Right cardiac atrium (tissue), 5 donors: ENCODE results near the gene SLC20A1. TPM values are rescaled to one million over a fixed set of nuclear protein-coding genes. Genes with fewer than 3 reads are reported as not detected.
A peak's percentile ranks its signal among the peaks of the same experiment; 100 is the strongest.

Experiments
- ATAC-seq, 2 donors: fragments of 200-7000 bp; cut with Tn5 transposase; one replicate each; pipeline versions ENCODE4 v1.8.0 to v1.9.1; 2020; ENCODE audit warnings: moderate library complexity in 2 of 2, mild to moderate bottlenecking in 1 of 2
- DNase-seq, 3 donors: peaks; one replicate each; pipeline ENCODE4 v3.0.0-alpha.2; 2020
- H3K27ac ChIP-seq: one replicate; pipeline ENCODE4 v1.5.1; 2013; ENCODE audit warnings: mild to moderate bottlenecking, low read length, control low read depth, moderate library complexity
- H3K27me3 ChIP-seq: one replicate; pipeline ENCODE4 v1.6.1; 2013; ENCODE audit not compliant: control insufficient read depth, insufficient read depth
- H3K4me1 ChIP-seq: one replicate; pipeline ENCODE4 v1.6.1; 2013; ENCODE audit warnings: low read length; ENCODE audit not compliant: control insufficient read depth, insufficient read depth
- H3K4me3 ChIP-seq: one replicate; pipeline ENCODE4 v1.5.1; 2013; ENCODE audit warnings: low read length, control low read depth
- H3K9me3 ChIP-seq: one replicate; pipeline ENCODE4 v1.6.1; 2013; ENCODE audit warnings: low read length; ENCODE audit not compliant: control insufficient read depth
- WGBS: extraction: QIAGEN DNeasy Blood & Tissue Kit; methylation state at CpG from one replicate; pipeline ENCODE4 v1.1.7; 2013; 5-methylcytosine and 5-hydroxymethylcytosine counted together
- intact Hi-C, 4 donors: fragments of 100-400 bp; cut with DNase I; formaldehyde crosslinking; loops; one replicate each; pipeline versions ENCODE4 v1.11.0 to v1.14.0; 2022 to 2023
- long read RNA-seq, 4 donors: library from polyadenylated mRNA; unstranded; transcript quantifications; one replicate each; pipeline ENCODE4 v2.0.0, GENCODE V29; 2020 to 2021
- polyA plus RNA-seq: library from polyadenylated mRNA; stranded (reverse); fragments of 200-250 nt; gene quantifications from one replicate; pipeline ENCODE4 v1.2.3, GENCODE V29; 2013
- total RNA-seq, 4 donors: library from RNA; stranded (reverse); fragmentation: NEBNext Ultra II Directional; extraction: Animal tissue kit (Norgen Biotek cat#: 25700); gene quantifications; one replicate each; pipeline ENCODE4 v1.2.1, GENCODE V29; 2021
- donor health status: healthy with polysubstance abuse.
- donor health status: DM: no; HTN: yes; CAD: no.
- donor health status: DM: no; HTN: no; CAD: no.
- donor health status: DM: no; HTN: yes; CAD: no; lungs with severe emphysema.
- donor health status: DM: yes; HTN: yes; CAD: no.

SLC20A1 gene
- total RNA-seq (10 to 100 TPM; 14.2 to 24.2 (median 15.6) TPM), polyA plus RNA-seq (8.6 TPM)
- long read RNA-seq, donor 1, transcript SLC20A1-201 (11 exons, 3,381 nt): major isoform, 28 of 38 reads
- long read RNA-seq, donor 1, partial matches to known transcripts: 7 of 38 reads
- long read RNA-seq, donor 1, other reads (novel, unspliced or antisense): 3 of 38 reads
- long read RNA-seq, donor 2, transcript SLC20A1-201 (11 exons, 3,381 nt): major isoform, 7 of 11 reads
- long read RNA-seq, donor 2, partial matches to known transcripts: 0 of 11 reads
- long read RNA-seq, donor 2, other reads (novel, unspliced or antisense): 4 of 11 reads
- long read RNA-seq, donor 3, transcript SLC20A1-201 (11 exons, 3,381 nt): major isoform, 53 of 73 reads
- long read RNA-seq, donor 3, partial matches to known transcripts: 10 of 73 reads
- long read RNA-seq, donor 3, other reads (novel, unspliced or antisense): 10 of 73 reads
- long read RNA-seq, donor 4, transcript SLC20A1-201 (11 exons, 3,381 nt): major isoform, 5 of 9 reads
- long read RNA-seq, donor 4, partial matches to known transcripts: 2 of 9 reads
- long read RNA-seq, donor 4, other reads (novel, unspliced or antisense): 2 of 9 reads

- WGBS: under 1% methylated on average over 87 of the region's 87 CpGs
- Histone ChIP-seq H3K4me1 (peaks cover 9% of the 10 kb centered on the region), H3K27ac (peak within 1 kb of the TSS; percentile 96), H3K27me3 (no peaks in the 10 kb centered on the region), H3K4me3 (peak within 1 kb of the TSS; percentile 75), H3K9me3 (no peaks in the 10 kb centered on the region)
- peak; percentile 98 to 99 for ATAC-seq
- peak; percentile 97 to 99 (median 98) for DNase-seq
- intact Hi-C loops: no loop called here
Measured at GRCh38 chr2:112645310-112646101, at the start of gene SLC20A1. Gene SLC20A1, plus strand, starts transcription at chr2:112645939. Its CDS starts 890 bp downstream, at chr2:112646829.

DNA sequence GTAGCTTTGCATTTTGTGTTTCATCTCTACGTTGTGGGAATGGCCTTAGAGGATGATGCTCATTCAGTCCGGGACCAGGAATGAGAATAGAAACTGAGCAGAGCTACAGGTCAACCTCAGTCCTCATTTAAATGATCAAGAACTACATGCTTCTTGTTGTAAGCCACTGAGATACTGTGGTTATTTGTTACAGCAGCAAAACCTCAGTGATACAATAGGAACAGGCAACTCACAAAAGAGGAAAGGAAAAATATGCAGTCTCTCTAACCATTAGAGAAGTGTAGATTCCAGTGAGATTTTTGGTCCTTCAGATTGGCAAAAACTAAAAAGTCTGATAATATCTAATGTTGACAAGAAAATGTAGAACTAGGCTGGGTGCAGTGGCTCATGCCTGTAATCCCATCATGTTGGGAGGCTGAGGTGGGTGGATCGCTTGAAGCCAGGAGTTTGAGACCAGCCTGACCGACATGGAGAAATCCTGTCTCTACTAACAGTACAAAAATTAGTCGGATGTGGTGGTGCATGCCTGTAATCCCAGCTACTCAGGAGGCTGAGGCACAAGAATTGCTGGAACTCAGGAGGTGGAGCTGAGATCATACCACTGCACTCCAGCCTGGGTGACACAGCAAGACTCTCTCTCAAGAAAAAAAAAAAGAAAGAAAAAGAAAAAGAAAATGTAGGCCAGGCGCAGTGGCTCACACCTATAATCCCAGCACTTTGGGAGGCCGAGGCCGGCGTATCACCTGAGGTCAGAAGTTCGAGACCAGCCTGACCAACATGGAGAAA lies 48.0 kb upstream of the SLC20A1 start:
- no peaks in the 10 kb centered on the region for H3K4me1 ChIP-seq
- H3K4me3 ChIP-seq: no peak overlapping the region
- WGBS: 96% methylated on average over 10 of the region's 10 CpGs
- H3K27ac ChIP-seq: no peak overlapping the region
- H3K9me3 ChIP-seq: no peaks in the 10 kb centered on the region
- ATAC-seq (no peak), DNase-seq (no peak)
- intact Hi-C loops: no loop called here
- no peaks in the 10 kb centered on the region for H3K27me3 ChIP-seq

DNA sequence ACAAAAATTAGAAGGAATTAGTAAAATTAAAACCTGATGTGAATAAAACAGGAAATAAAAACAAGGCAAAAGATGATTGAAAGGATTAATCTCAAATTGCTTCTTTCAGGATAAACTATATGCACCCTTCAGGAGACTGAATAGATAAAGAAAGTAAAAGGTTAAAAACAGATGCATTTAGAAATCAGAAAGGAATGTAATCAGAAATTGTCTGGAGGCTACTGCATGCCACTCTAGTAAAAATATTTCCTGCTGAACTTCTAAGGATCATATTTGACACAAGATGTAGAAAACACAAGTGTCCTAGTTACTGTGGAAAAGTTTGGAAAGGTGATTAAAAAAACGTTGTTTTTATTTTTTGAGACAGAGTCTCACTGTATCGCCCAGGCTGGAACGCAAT lies 45.1 kb upstream of the SLC20A1 start:
- Histone ChIP-seq H3K4me1 (no peaks in the 10 kb centered on the region), H3K27ac (no peak overlapping the region), H3K27me3 (no peaks in the 10 kb centered on the region), H3K9me3 (no peaks in the 10 kb centered on the region), H3K4me3 (no peak overlapping the region)
- ATAC-seq (no peak), DNase-seq (no peak)
- intact Hi-C loops: loop anchor here in 2 of 4 donors (2.0 to 5.0 kb wide), 2 partner anchors 126 to 127 kb away; no protein-coding TSS in a partner anchor
- WGBS: 81% methylated on average over 3 of the region's 3 CpGs

DNA sequence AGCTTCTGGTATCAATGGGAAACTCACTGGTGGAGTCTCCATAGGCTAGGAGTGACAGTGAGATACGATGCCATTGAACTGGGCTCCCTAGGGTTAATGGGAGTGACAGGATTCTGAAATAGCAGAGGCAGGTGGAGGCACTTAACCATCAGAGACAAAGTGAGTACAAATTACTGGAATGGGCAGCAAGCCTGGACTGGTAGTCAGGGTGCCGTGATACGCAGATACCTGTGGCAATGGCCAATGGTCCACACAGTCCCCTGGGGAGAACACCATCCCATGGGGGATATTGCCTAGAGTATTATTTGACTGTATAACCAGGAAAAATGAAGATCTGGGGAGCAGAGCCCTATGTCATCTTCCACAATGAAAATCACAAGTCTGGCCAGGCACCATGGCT lies 44.0 kb upstream of the SLC20A1 start:
- WGBS: 94% methylated on average over 3 of the region's 3 CpGs
- H3K9me3 ChIP-seq: no peaks in the 10 kb centered on the region
- no peak overlapping the region for H3K27ac ChIP-seq
- no peaks in the 10 kb centered on the region for H3K27me3 ChIP-seq
- H3K4me3 ChIP-seq: no peak overlapping the region
- ATAC-seq (no peak), DNase-seq (no peak)
- no peaks in the 10 kb centered on the region for H3K4me1 ChIP-seq
- intact Hi-C loops: loop anchor here in 2 of 4 donors (2.0 to 5.0 kb wide), 2 partner anchors 125 to 126 kb away; no protein-coding TSS in a partner anchor

DNA sequence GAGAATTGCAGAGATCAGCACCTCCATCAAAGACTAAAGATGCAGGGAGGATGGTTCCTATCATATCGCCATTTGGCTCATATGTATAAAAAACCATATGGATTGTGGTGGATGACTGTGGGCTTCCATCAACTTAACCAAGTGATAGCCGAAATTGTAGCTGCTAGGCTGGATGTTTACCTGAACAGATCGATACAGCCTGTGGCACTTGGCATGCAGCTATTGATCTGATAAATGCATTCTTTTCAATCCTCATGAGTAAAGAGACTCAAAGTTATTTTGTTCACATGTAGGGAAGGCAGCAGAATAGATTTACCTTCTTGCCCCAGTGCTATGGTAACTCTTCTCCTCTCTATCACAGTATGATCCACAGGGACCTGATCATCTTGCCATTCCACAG lies 42.8 kb upstream of the SLC20A1 start:
- H3K27ac ChIP-seq: no peak overlapping the region
- no peak overlapping the region for H3K4me3 ChIP-seq
- intact Hi-C loops: loop anchor here in 1 of 4 donors (5.0 kb wide), 1 partner anchor 124 kb away; no protein-coding TSS in a partner anchor
- H3K9me3 ChIP-seq: no peaks in the 10 kb centered on the region
- 94% methylated on average over 3 of the region's 3 CpGs for WGBS
- no peak for ATAC-seq
- DNase-seq: no peak
- H3K27me3 ChIP-seq: no peaks in the 10 kb centered on the region
- H3K4me1 ChIP-seq: no peaks in the 10 kb centered on the region

DNA sequence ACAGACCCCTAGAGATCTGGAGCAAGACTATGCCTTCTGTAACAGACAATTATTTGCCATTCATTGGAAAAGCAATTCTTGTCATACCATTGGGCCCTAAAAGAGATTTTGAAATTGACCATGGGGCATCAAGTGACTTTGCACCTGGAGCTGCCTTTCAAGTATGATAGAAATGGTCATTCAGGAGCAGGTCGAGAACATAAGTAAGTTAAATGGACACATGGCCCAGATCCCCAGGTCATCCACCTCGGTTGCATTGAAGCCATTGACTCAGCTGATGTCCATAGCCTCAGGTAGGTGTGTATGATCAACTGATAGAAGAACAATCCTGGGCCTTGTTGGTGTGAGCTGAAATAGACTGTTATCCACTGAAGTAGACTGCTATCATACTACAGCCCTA lies 42.0 kb upstream of the SLC20A1 start:
- intact Hi-C loops: loop anchor here in 1 of 4 donors (5.0 kb wide), 1 partner anchor 124 kb away; no protein-coding TSS in a partner anchor
- H3K4me3 ChIP-seq: no peak overlapping the region
- no peaks in the 10 kb centered on the region for H3K4me1 ChIP-seq
- no peak for ATAC-seq
- DNase-seq: no peak
- 94% methylated on average over 2 of the region's 2 CpGs for WGBS
- no peaks in the 10 kb centered on the region for H3K27me3 ChIP-seq
- no peaks in the 10 kb centered on the region for H3K9me3 ChIP-seq
- H3K27ac ChIP-seq: no peak overlapping the region

- WGBS: 83% methylated on average over 4 of the region's 4 CpGs
- intact Hi-C loops: loop anchor here in 1 of 4 donors (5.0 kb wide), 1 partner anchor 122 kb away; no protein-coding TSS in a partner anchor
- Histone ChIP-seq H3K27ac (no peak overlapping the region), H3K9me3 (no peaks in the 10 kb centered on the region), H3K4me1 (no peaks in the 10 kb centered on the region), H3K4me3 (no peak overlapping the region), H3K27me3 (no peaks in the 10 kb centered on the region)
- ATAC-seq (no peak), DNase-seq (no peak)
Measured at GRCh38 chr2:112604952-112605351, 40.8 kb upstream of the SLC20A1 start.

DNA sequence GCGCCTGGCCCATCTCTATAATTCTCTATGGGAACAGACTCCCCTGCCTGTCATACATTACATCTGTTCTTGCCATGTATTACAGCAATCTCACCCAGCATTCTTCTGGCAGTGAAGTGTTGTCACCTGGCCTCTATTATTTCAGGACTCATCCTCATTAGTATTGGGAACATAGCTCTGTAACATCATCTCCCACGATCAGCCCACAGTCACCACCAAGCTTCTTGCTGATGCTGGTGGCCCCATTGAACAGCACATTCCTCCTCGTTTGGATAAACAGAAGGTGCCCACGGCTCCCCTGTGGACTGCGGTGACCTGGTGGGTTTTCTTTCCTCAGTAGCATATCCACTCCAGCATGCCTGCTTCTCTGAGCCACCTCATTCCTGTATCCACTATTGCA lies 39.8 kb upstream of the SLC20A1 start:
- Histone ChIP-seq H3K4me1 (no peaks in the 10 kb centered on the region), H3K4me3 (no peak overlapping the region), H3K27me3 (no peaks in the 10 kb centered on the region), H3K27ac (no peak overlapping the region), H3K9me3 (no peaks in the 10 kb centered on the region)
- WGBS: 87% methylated on average over 5 of the region's 5 CpGs
- DNase-seq (no peak), ATAC-seq (no peak)
- intact Hi-C loops: no loop called here

DNA sequence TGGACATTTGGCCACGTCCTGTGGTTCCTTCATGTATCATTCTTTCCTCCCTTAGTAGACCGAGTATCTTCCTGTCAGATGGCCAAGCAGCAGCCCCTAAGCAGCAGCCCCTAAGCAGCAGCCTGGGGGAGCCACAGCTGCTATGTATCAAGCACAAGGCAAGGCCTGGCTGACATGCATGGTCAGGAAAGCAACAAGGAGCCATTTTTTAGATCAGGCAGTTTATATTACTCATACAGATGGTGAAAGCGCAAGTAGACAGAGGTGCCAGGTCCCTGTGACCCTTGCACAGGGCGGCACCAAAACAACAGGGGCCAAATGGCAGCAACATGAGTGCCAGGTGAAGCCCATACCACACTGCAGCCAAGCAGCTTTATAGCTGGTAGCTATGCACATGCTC lies 39.2 kb upstream of the SLC20A1 start:
- intact Hi-C loops: no loop called here
- H3K27ac ChIP-seq: no peak overlapping the region
- no peak overlapping the region for H3K4me3 ChIP-seq
- WGBS: 64% methylated on average over 4 of the region's 4 CpGs
- no peaks in the 10 kb centered on the region for H3K4me1 ChIP-seq
- DNase-seq: no peak
- no peak for ATAC-seq
- H3K9me3 ChIP-seq: no peaks in the 10 kb centered on the region
- H3K27me3 ChIP-seq: no peaks in the 10 kb centered on the region

- Histone ChIP-seq H3K27ac (no peak overlapping the region), H3K27me3 (no peaks in the 10 kb centered on the region), H3K4me1 (no peaks in the 10 kb centered on the region), H3K9me3 (no peaks in the 10 kb centered on the region), H3K4me3 (no peak overlapping the region)
- no peak for ATAC-seq
- intact Hi-C loops: no loop called here
- 89% methylated on average over 8 of the region's 8 CpGs for WGBS
- no peak for DNase-seq
Measured at GRCh38 chr2:112607680-112608438, 37.9 kb upstream of the SLC20A1 start.
